Suprapubic skin (tissue), 4 donors: Measurements from ENCODE around the gene COL1A1. TPM values are rescaled to one million over a fixed set of nuclear protein-coding genes. Genes with fewer than 3 reads are reported as not detected.

Experiments
- DNase-seq, 2 donors: peaks; one replicate each; pipeline ENCODE4 v3.0.0-alpha.2; 2019; ENCODE audit warnings: low spot score in 2 of 2
- H3K27ac ChIP-seq: fragments of 200-600 bp; sonication (generic); one replicate; pipeline ENCODE4 v1.5.1; 2019
- H3K27me3 ChIP-seq: fragments of 200-600 bp; sonication (generic); one replicate; pipeline ENCODE4 v1.5.1; 2019
- H3K36me3 ChIP-seq: fragments of 200-600 bp; sonication (generic); one replicate; pipeline ENCODE4 v1.5.1; 2019
- H3K4me1 ChIP-seq: fragments of 200-600 bp; sonication (generic); one replicate; pipeline ENCODE4 v1.5.1; 2019
- H3K4me3 ChIP-seq: fragments of 200-600 bp; sonication (generic); one replicate; pipeline ENCODE4 v1.5.1; 2019; ENCODE audit warnings: mild to moderate bottlenecking
- H3K9me3 ChIP-seq: fragments of 200-600 bp; sonication (generic); one replicate; pipeline ENCODE4 v1.5.1; 2019
- EP300 ChIP-seq: sonication (generic); formaldehyde crosslinking; IDR thresholded peaks from one replicate; pipeline ENCODE4 v1.6.1; 2017; ENCODE audit warnings: antibody characterized with exemption
- POLR2A ChIP-seq, 2 donors: fragments of 450-650 bp; IDR thresholded peaks; one replicate each; pipeline ENCODE4 v1.6.1; 2017; ENCODE audit warnings: antibody characterized with exemption in 2 of 2, mild to moderate bottlenecking in 2 of 2, moderate library complexity in 2 of 2
- POLR2AphosphoS5 ChIP-seq, 3 donors: sonication (generic); formaldehyde crosslinking; IDR thresholded peaks; one replicate each; pipeline ENCODE4 v1.6.1; 2017; ENCODE audit warnings: antibody characterized with exemption in 3 of 3
- WGBS: methylation state at CpG from one replicate; pipeline ENCODE4 v1.1.5; 2018; 5-methylcytosine and 5-hydroxymethylcytosine counted together
- total RNA-seq, 4 donors: library from RNA; depleted of rRNA; stranded (reverse); fragments of >200 nt; gene quantifications; one replicate each; pipeline ENCODE4 v1.1.0, GENCODE V29; 2016
- TF ChIP-seq, protein P1 (sequence below), 2 donors: fragments of 200-600 bp in 1 of 2; fragments of 450-650 bp in 1 of 2; sonication (generic) in 1 of 2; IDR thresholded peaks; one replicate each; pipeline ENCODE4 v1.5.1; 2016 to 2019; ENCODE audit warnings: antibody characterized with exemption in 2 of 2, mild to moderate bottlenecking in 1 of 2, moderate library complexity in 1 of 2

COL1A1 gene
- total RNA-seq, 4 donors from 2014 or later = 19.2 to 56.8 (median 33.1) TPM

DNA sequence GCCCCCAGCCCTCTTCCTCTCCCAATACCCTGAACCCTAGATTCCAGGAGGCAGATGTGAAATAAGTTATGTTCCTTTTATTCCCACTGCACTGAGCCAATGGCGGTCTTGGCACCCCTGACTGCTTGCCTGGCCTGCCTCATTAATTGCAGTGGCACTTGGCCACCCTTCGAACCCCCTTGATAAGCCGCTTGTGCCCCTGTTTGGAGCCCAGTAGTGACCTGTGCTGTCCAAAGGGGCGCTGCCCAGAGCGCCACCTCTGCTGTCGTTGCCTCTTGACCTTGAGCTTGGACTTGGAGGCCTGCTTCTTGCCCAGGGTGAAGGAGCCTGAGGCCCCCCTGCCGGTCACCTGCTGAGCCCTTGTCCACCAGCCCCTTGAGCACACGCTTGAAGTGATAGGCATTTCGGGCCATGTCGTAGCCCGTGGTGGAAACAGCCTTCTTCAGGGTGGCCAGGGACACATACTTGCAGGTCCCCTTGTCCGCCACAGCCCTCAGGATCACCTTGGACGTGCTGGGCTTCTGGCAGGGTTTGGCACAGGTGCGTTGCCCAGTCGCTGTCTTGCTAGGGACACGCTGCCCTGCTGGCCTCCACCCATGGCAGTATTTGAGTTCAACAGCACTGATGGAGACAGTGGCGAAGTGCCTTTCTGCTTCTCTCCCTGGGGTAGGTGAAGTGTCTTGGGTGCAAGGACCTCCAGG, 29.9 kb downstream of the COL1A1 start:
- no peak overlapping the region for H3K4me3 ChIP-seq
- H3K9me3 ChIP-seq = no peaks in the 10 kb centered on the region
- WGBS = 90% methylated on average over 12 of the region's 17 CpGs
- H3K27me3 ChIP-seq = no peaks in the 10 kb centered on the region
- H3K4me1 ChIP-seq = peaks cover 22% of the 10 kb centered on the region
- H3K36me3 ChIP-seq = no peaks in the 10 kb centered on the region
- no peak overlapping the region for H3K27ac ChIP-seq
- TF ChIP-seq POLR2A (IDR thresholded peaks at IDR 0.05) = no peak
- TF ChIP-seq EP300 = no peak
- TF ChIP-seq, protein P1, sequence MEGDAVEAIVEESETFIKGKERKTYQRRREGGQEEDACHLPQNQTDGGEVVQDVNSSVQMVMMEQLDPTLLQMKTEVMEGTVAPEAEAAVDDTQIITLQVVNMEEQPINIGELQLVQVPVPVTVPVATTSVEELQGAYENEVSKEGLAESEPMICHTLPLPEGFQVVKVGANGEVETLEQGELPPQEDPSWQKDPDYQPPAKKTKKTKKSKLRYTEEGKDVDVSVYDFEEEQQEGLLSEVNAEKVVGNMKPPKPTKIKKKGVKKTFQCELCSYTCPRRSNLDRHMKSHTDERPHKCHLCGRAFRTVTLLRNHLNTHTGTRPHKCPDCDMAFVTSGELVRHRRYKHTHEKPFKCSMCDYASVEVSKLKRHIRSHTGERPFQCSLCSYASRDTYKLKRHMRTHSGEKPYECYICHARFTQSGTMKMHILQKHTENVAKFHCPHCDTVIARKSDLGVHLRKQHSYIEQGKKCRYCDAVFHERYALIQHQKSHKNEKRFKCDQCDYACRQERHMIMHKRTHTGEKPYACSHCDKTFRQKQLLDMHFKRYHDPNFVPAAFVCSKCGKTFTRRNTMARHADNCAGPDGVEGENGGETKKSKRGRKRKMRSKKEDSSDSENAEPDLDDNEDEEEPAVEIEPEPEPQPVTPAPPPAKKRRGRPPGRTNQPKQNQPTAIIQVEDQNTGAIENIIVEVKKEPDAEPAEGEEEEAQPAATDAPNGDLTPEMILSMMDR (IDR thresholded peaks at IDR 0.05) = no peak
- no peak for TF ChIP-seq POLR2AphosphoS5 (IDR thresholded peaks at IDR 0.05)
- DNase-seq = no peak

GRCh38 chr17:50170662-50171370, 30.6 kb downstream of the COL1A1 start:
- no peak overlapping the region for H3K27ac ChIP-seq
- H3K9me3 ChIP-seq = no peaks in the 10 kb centered on the region
- TF ChIP-seq, protein P1 (IDR thresholded peaks at IDR 0.05) = no peak
- TF ChIP-seq POLR2A (IDR thresholded peaks at IDR 0.05) (no peak), EP300 (no peak), POLR2AphosphoS5 (IDR thresholded peaks at IDR 0.05) (no peak)
- H3K36me3 ChIP-seq = no peaks in the 10 kb centered on the region
- WGBS = 82% methylated on average over 10 of the region's 10 CpGs
- DNase-seq = no peak
- no peak overlapping the region for H3K4me3 ChIP-seq
- peaks cover 26% of the 10 kb centered on the region for H3K4me1 ChIP-seq
- H3K27me3 ChIP-seq = no peaks in the 10 kb centered on the region

- TF ChIP-seq EP300 (no peak), POLR2AphosphoS5 (IDR thresholded peaks at IDR 0.05) (no peak), POLR2A (IDR thresholded peaks at IDR 0.05) (no peak)
- TF ChIP-seq, protein P1 (IDR thresholded peaks at IDR 0.05) = no peak
Measured at GRCh38 chr17:50169881-50170459, 31.5 kb downstream of the COL1A1 start.

GRCh38 chr17:50169121-50169764, 32.2 kb downstream of the COL1A1 start:
- H3K27ac ChIP-seq = no peak overlapping the region

More at GRCh38 chr17:50169881-50170459, 31.5 kb downstream of the COL1A1 start:
- H3K27ac ChIP-seq = no peak overlapping the region
- H3K9me3 ChIP-seq = no peaks in the 10 kb centered on the region
- no peak for DNase-seq
- 92% methylated on average over 6 of the region's 9 CpGs for WGBS
- H3K27me3 ChIP-seq = no peaks in the 10 kb centered on the region
- peaks cover 30% of the 10 kb centered on the region for H3K4me1 ChIP-seq
- H3K36me3 ChIP-seq = no peaks in the 10 kb centered on the region
- no peak overlapping the region for H3K4me3 ChIP-seq

More at GRCh38 chr17:50169121-50169764, 32.2 kb downstream of the COL1A1 start:
- Histone ChIP-seq H3K27me3 (no peaks in the 10 kb centered on the region), H3K4me1 (peaks cover 30% of the 10 kb centered on the region), H3K9me3 (no peaks in the 10 kb centered on the region), H3K36me3 (no peaks in the 10 kb centered on the region), H3K4me3 (no peak overlapping the region)
- DNase-seq = no peak
- no peak for TF ChIP-seq EP300
- TF ChIP-seq, protein P1 (IDR thresholded peaks at IDR 0.05) = peak; percentile 59 to 92
- whole genome bisulfite sequencing = 36% methylated on average over 13 of the region's 14 CpGs
